ENCODE data around the gene PRPF19. TPM values are rescaled to one million over a fixed set of nuclear protein-coding genes. Genes with fewer than 3 reads are reported as not detected.

PRPF19 gene
- total RNA-seq, 1 donor from 2014 or later = 37.5 TPM

DNA sequence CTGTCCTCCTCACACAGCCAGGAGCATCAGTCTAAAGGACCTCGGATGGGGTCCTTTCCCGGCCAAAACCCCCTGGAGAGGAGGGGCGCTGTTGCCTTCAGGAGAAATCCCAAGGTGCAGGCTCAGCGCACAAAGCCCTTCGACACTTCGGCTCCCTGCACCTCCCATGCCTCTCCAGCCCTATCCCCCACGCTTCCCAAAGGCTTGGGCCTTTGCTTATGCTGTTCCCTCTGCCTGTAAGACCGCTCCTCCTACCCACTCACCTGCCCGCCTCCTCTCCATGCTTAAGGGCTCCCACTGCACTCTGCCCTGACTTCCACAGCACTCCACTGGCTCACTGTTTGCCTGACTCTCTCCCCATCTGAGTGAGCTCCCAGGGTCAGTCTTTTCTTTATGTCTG, 32.1 kb upstream of the PRPF19 start:
- no peak for FAIRE-seq

GRCh38 chr11:60937811-60938210, 31.4 kb upstream of the PRPF19 start:
- FAIRE-seq = no peak
- no peak for DNase-seq (ENCODE audit: low spot score in 2 of 2)

More for the DNA sequence above, 32.1 kb upstream of the PRPF19 start:
- no peak for DNase-seq (ENCODE audit: low spot score in 2 of 2)

DNA sequence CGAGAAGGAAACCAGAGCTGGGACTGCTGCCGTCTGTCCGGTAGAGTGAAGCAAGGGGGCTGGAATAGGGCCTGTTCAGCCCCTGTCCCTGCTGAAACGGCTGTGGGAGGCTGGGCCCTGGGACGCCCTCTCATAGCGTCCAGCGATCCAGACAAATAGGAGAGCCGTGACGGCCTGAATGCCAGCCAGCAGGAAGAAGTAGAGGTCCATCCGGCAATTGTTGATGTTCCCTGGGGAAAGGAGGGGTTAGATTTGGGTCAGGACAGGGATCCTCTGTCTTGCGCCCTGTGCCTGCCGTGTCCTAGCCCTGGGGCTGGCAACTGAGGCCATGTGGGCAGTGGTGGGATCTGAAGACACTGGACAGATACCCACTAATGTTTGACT, 30.8 kb upstream of the PRPF19 start:
- no peak for FAIRE-seq
- no peak for DNase-seq (ENCODE audit: low spot score in 2 of 2)

DNA sequence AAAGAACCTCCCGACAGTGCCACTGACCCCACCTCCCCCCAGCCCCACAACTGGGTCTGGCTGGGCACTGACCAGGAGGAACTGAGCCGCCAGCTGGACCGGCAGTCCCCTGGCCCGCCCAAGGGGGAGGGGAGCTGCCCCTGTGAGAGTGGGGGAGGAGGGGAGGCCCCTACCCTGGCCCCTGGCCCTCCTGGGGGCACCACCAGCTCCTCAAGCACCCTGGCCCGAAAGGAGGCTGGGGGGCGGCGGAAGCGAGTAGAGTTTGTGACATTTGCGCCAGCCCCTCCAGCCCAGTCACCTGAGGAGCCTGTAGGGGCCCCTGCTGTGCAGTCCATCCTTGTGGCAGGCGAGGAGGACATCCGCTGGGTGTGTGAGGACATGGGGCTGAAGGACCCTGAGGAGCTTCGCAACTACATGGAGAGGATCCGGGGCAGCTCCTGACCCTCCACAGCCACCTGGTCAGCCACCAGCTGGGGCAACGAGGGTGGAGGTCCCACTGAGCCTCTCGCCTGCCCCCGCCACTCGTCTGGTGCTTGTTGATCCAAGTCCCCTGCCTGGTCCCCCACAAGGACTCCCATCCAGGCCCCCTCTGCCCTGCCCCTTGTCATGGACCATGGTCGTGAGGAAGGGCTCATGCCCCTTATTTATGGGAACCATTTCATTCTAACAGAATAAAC, 30.2 kb upstream of the PRPF19 start:
- FAIRE-seq (no peak), DNase-seq (ENCODE audit: low spot score in 2 of 2) (no peak)

- DNase-seq (ENCODE audit: low spot score in 2 of 2) (no peak), FAIRE-seq (no peak)
Observed at GRCh38 chr11:60935676-60936442, 29.5 kb upstream of the PRPF19 start.

DNA sequence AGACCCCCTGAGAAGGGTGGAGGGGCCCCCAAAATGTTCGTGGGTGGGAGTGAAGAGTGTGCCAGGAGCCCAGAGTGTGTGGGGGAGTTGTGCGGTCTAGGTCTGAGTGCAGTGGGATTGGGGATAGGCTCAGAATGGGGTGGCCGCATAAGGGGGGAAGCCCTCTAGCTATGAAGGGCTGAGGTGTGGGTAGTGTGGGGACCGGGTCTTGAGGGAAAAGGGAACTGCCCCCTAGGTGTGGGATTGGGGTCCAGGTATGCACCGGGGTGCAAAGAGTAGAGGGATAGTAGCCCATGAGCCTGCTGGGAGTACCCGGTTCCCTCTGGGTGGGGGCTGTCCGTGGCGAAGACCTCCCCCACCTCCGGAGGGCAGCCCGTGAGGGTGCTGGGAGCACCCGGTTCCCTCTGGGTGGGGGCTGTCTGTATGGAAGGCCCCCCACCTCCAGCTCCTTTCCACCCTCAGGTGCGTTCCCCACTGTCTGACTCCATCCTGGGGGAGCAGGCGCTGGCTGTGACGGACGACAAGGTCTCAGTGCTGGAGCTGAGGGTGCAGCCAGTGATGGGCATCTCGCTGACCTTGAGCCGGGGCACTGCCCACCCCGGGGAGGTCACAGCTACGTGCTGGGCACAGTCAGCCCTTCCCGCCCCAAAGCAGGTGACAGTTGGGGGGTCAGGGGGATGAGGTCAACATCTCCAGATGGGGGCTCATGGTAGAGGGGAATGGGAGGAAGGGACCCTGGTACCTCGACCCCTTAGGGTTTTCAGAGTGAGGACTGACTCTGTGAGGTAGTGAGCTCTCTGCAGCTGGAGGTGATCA, 28.6 kb upstream of the PRPF19 start:
- no peak for DNase-seq (ENCODE audit: low spot score in 2 of 2)
- FAIRE-seq = no peak

DNA sequence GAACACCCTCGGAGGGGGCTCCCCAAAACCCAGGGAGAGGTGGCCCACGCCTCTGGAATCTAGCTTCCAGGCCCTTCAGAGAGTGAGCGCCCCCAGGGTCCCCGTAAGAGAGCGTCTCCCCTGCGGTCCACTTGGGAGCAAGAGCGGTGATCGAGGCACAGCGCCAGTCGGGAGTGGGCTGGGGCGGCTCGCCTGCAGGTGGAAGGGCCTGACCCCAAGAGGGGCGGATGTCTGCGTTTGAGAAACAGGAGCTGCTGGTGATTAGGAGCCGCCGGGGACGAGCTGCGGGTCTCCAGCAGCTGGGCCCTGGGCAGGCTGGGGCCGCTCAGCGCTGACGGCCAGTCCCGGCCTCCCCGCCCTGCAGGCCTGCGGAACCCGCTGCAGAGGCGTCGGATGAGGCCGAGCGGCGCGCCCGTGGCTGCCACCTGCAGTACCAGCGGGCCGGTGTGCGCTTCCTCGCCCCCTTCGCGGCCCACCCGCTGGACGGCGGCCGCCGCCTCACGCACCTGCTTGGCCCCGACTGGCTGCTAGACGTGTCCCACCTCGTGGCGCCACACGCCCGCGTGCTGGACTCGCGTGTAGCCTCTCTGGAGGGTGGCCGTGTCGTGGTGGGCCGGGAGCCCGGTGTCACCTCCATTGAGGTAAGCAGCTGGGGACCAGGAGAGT, 27.9 kb upstream of the PRPF19 start:
- FAIRE-seq (no peak), DNase-seq (ENCODE audit: low spot score in 2 of 2) (no peak)

DNA sequence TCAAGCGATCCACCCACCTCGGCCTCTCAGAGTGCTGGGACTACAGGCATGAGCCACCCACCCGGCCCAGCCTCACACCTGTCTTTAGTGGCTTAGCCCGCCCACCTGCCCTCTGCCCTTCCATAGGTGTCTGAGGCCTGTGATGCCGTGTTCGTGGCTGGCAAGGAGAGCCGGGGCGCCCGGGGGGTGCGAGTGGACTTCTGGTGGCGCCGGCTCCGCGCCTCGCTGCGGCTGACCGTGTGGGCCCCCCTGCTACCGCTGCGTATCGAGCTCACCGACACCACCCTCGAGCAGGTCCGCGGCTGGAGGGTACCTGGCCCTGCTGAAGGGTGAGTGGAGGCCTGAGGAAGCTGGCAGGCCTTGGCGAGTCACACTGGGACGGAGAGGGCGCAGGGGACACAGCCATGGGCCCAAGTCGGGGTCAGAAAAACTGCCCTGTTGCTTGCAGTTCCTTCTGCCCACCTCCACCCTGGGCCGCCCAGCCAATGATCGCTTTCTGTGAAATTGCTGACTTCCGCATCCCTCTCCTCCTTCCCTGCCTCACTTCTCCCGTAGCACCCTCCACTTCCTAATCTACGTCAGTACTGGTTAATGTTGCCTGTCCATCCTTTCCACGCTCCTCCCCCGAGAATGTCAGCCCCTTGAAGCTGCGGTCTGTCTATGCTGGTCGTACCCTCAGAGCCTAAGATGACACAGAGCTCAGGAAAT, 27.2 kb upstream of the PRPF19 start:
- DNase-seq (ENCODE audit: low spot score in 2 of 2) (no peak), FAIRE-seq (no peak)

GRCh38 chr11:60932605-60933356, 26.4 kb upstream of the PRPF19 start:
- DNase-seq (ENCODE audit: low spot score in 2 of 2) (no peak), FAIRE-seq (no peak)

- no peak for DNase-seq (ENCODE audit: low spot score in 2 of 2)
- FAIRE-seq = no peak
Observed at GRCh38 chr11:60931917-60932316, 25.5 kb upstream of the PRPF19 start.

DNA sequence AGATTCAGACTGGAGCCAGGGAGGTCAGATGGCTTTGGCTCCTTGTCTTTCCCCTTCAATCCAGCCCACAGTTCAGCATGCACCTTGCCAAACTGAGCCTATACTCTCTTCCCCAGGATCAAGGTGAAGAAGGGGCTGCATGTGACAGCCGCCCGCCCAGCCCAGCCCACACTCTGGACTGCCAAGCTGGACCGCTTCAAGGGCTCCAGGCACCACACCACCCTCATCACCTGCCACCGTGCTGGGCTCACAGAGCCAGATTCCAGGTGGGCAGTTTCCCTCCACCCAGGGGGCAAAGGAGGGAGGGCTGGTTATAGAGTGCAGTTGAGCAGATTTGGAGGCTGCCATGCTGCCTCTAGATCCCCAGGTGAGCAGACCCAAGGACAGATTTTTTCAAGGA, 24.0 kb upstream of the PRPF19 start:
- DNase-seq (ENCODE audit: low spot score in 2 of 2) = no peak

GRCh38 chr11:60929764-60930163, 23.4 kb upstream of the PRPF19 start:
- DNase-seq (ENCODE audit: low spot score in 2 of 2) (no peak), FAIRE-seq (no peak)

More for the DNA sequence above, 24.0 kb upstream of the PRPF19 start:
- FAIRE-seq = no peak

- DNase-seq (ENCODE audit: low spot score in 2 of 2) (no peak), FAIRE-seq (no peak)
Observed at GRCh38 chr11:60928563-60929001, 22.2 kb upstream of the PRPF19 start.

DNA sequence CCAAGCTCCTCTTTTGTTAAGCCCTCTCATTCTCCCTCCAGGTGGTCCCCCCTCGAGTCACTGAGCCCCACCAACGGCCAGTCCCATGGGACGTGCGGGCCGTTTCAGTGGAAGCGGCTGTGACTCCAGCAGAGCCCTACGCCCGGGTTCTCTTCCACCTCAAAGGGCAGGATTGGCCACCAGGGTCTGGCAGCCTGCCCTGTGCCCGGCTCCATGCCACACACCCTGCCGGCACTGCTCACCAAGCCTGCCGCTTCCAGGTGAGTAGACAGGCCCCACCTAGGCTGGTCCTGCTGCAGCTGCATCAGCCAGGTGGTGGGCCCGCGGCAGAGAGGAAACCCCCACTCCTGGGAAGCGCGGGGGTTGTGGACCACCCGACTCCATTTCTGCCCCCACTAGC, 21.2 kb upstream of the PRPF19 start:
- FAIRE-seq (no peak), DNase-seq (ENCODE audit: low spot score in 2 of 2) (no peak)

GRCh38 chr11:60927061-60927592, 20.7 kb upstream of the PRPF19 start:
- DNase-seq (ENCODE audit: low spot score in 2 of 2) (no peak), FAIRE-seq (no peak)

DNA sequence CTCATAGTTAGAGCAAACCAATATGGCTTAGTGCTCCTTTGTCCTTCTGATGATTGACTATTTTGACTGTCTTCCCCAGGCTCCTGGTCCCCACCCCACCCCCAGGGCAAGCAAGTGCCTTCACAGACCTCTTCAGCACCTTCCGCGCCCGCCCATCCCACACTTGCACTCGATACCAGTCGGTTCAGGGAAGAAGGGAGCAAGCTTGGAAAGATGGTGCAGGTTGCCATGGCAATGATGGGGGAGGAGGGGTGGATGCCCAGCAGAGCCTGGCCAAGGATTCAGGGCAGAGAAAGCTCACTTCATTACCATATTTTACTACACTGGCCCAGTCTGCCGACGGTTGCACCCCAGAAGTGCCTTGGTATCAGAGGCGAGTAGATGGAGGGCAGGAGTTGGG, 20.1 kb upstream of the PRPF19 start:
- no peak for FAIRE-seq
- DNase-seq (ENCODE audit: low spot score in 2 of 2) = no peak

GRCh38 chr11:60925868-60926267, 19.5 kb upstream of the PRPF19 start:
- DNase-seq (ENCODE audit: low spot score in 2 of 2) (no peak), FAIRE-seq (no peak)

DNA sequence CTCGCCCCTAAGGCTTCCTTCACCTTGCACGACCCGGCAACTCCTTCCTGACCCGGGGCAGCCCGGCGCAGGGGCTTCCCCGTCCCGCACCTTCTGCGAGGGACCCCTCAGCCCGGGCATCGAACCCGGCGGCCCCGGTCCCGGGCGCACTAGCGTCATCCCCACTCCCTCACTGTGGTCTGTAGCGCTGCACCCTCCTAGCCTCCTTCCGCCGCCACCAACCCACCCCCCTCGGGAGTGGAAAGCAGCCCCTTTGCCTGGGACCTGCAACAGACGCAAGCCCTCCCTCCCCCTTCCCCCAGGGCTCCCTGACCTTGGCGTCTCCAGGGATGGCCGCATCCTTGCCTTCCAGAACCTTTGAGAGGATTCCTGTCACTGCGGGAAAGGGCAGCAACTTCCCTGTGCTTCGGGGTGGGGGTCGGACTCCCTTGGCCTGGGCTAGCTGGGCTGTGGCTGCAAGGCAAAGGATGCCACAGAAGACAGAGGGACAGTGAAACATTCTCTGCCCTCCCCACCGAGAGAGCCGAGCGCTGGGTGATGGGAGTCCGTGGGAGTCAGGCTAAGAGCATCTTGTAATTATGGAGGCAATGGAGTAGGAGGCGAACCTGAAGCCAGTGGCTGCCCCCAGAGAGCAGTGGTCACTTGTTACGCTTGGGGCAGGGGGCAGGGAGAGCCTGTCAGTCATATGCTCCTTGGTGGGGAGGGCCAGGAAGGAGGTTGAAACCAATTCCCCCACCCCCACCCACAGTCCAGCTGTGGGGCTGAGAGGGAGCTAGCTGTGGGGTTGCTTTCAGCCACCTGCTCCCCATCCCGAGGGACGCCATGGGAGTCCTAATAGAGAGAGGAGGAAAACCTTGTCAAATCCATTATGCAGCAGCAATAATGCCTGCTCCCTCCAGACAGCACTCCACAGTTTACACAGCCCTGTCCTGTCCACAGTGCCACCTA, 18.8 kb upstream of the PRPF19 start:
- DNase-seq (ENCODE audit: low spot score in 2 of 2) = no peak
- FAIRE-seq = no peak

All from frontal cortex (tissue), 4 donors.